Measurements from ENCODE around the gene SLCO4A1.
A peak's percentile ranks its signal among the peaks of the same experiment; 100 is the strongest.
"Not testable (repeated sequence)": the region's sequence is repeated elsewhere in the genome, so short reads cannot be mapped to it uniquely, and the experiment has no call there.

The SLCO4A1 gene

GRCh38 chr20:62666736-62667529, 24.6 kb downstream of the SLCO4A1 start:
- no peak for DNase-seq

- no peak for DNase-seq
These were observed 25.5 kb downstream of the SLCO4A1 start for GRCh38 chr20:62667530-62668440.

GRCh38 chr20:62668441-62669027, 26.2 kb downstream of the SLCO4A1 start:
- peak; percentile 38 for DNase-seq

GRCh38 chr20:62669249-62669648, 26.9 kb downstream of the SLCO4A1 start:
- no peak for DNase-seq

- DNase-seq = no peak
These were observed 27.9 kb downstream of the SLCO4A1 start for GRCh38 chr20:62670156-62670555.

- DNase-seq = no peak
These were observed 28.7 kb downstream of the SLCO4A1 start for GRCh38 chr20:62670998-62671397.

GRCh38 chr20:62671765-62672164, 29.5 kb downstream of the SLCO4A1 start:
- no peak for DNase-seq

- no peak for DNase-seq
These were observed 32.1 kb downstream of the SLCO4A1 start for GRCh38 chr20:62674370-62674769.

- DNase-seq = no peak
These were observed 33.0 kb downstream of the SLCO4A1 start for GRCh38 chr20:62675156-62675876.

- DNase-seq = no peak
These were observed 33.6 kb downstream of the SLCO4A1 start for GRCh38 chr20:62675877-62676260.

- no peak for DNase-seq
These were observed 34.7 kb downstream of the SLCO4A1 start for GRCh38 chr20:62676976-62677375.

GRCh38 chr20:62677678-62678077, 35.4 kb downstream of the SLCO4A1 start:
- no peak for DNase-seq

- DNase-seq = no peak
These were observed 36.2 kb downstream of the SLCO4A1 start for GRCh38 chr20:62678553-62678952.

- DNase-seq = no peak
These were observed 37.8 kb downstream of the SLCO4A1 start for GRCh38 chr20:62679978-62680589.

- no peak for DNase-seq
These were observed 40.7 kb downstream of the SLCO4A1 start for GRCh38 chr20:62682912-62683517.

- DNase-seq = not testable (repeated sequence)
These were observed 41.5 kb downstream of the SLCO4A1 start for GRCh38 chr20:62683660-62684322.

- DNase-seq = no peak
These were observed 42.7 kb downstream of the SLCO4A1 start for GRCh38 chr20:62684981-62685380.

- DNase-seq = no peak
These were observed 43.7 kb downstream of the SLCO4A1 start for GRCh38 chr20:62685781-62686555.

GRCh38 chr20:62686869-62687830, 44.8 kb downstream of the SLCO4A1 start:
- no peak for DNase-seq
